PC-3 (cell line): ENCODE results near the gene MRPL24. TPM values are rescaled to one million over a fixed set of nuclear protein-coding genes. Genes with fewer than 3 reads are reported as not detected.

ENCODE experiments used
- ATAC-seq: fragments of 200-7000 bp; cut with Tn5 transposase; 2 replicates; pipeline ENCODE4 v1.9.1; 2020; ENCODE audit warnings: mild to moderate bottlenecking, moderate library complexity
- BruUV-seq: library from RNA; stranded (reverse); fragments of 400-500 nt; replicated peaks from 2 replicates; lab custom pipeline; 2021; lab: Mats Ljungman, UMichigan
- CTCF ChIA-PET: fragments of 300-600 bp; sonication (Branson Sonifier 250); formaldehyde crosslinking; loops from one replicate; lab custom pipeline; 2022; ENCODE audit warnings: antibody characterized with exemption; lab: Charles Lee
- POLR2A ChIA-PET: fragments of 300-600 bp; sonication (Branson Sonifier 250); formaldehyde crosslinking; loops from one replicate; lab custom pipeline; 2022; ENCODE audit warnings: antibody characterized with exemption; ENCODE audit not compliant: unreplicated experiment; lab: Charles Lee
- DNase-seq: peaks from one replicate; pipeline ENCODE4 v3.0.0-alpha.2; 2015
- H2AFZ ChIP-seq: fragments of 300-600 bp; sonication (generic); 2 replicates; pipeline ENCODE4 v1.6.0; 2016; ENCODE audit warnings: antibody characterized with exemption, low read length
- H3F3A ChIP-seq: fragments of 300-600 bp; sonication (generic); one replicate; pipeline ENCODE4 v1.6.0; 2017; ENCODE audit warnings: antibody characterized with exemption, low read length, control low read depth, mild to moderate bottlenecking; ENCODE audit not compliant: unreplicated experiment
- H3K27ac ChIP-seq: fragments of 300-600 bp; sonication (generic); 2 replicates; pipeline ENCODE4 v1.5.1; 2016; ENCODE audit warnings: mild to moderate bottlenecking, low read length
- H3K27me3 ChIP-seq: fragments of 300-600 bp; sonication (generic); 2 replicates; pipeline ENCODE4 v1.6.1; 2016; ENCODE audit warnings: low read length, mixed read lengths
- H3K36me3 ChIP-seq: fragments of 300-600 bp; sonication (generic); 2 replicates; pipeline ENCODE4 v1.6.1; 2016; ENCODE audit warnings: low read depth, mixed run types, low read length, mixed read lengths
- H3K4me1 ChIP-seq: fragments of 300-600 bp; sonication (generic); 2 replicates; pipeline ENCODE4 v1.5.1; 2016; ENCODE audit warnings: low read length; ENCODE audit not compliant: insufficient read depth
- H3K4me2 ChIP-seq: fragments of 300-600 bp; sonication (generic); 2 replicates; pipeline ENCODE4 v1.6.0; 2016; ENCODE audit warnings: low read length
- H3K4me3 ChIP-seq: fragments of 300-600 bp; sonication (generic); 2 replicates; pipeline ENCODE4 v1.5.1; 2016; ENCODE audit warnings: mild to moderate bottlenecking, low read length, mixed read lengths
- H3K79me2 ChIP-seq: fragments of 300-600 bp; sonication (generic); 2 replicates; pipeline ENCODE4 v1.6.1; 2017; ENCODE audit warnings: low read length, mixed read lengths
- H3K9ac ChIP-seq: fragments of 300-600 bp; sonication (generic); 2 replicates; pipeline ENCODE4 v1.6.0; 2016; ENCODE audit warnings: mild to moderate bottlenecking, low read length
- H3K9me2 ChIP-seq: fragments of 300-600 bp; sonication (generic); replicated peaks from 2 replicates; pipeline ENCODE4 v1.6.1; 2016; ENCODE audit warnings: mixed run types, low read length, mixed read lengths
- H3K9me3 ChIP-seq: fragments of 300-600 bp; sonication (generic); 2 replicates; pipeline ENCODE4 v1.6.1; 2016; ENCODE audit warnings: low read length, mixed read lengths
- H4K20me1 ChIP-seq: fragments of 300-600 bp; sonication (generic); 2 replicates; pipeline ENCODE4 v1.6.1; 2016; ENCODE audit warnings: low read length, mixed read lengths
- CTCF ChIP-seq: fragments of 300-600 bp; sonication (generic); conservative IDR thresholded peaks from 2 replicates; pipeline ENCODE4 v1.5.1; 2017; ENCODE audit warnings: antibody characterized with exemption, low read depth, mild to moderate bottlenecking, low read length
- EZH2 ChIP-seq: fragments of 300-600 bp; sonication (generic); IDR thresholded peaks from one replicate; pipeline ENCODE4 v1.6.1; 2017; ENCODE audit warnings: antibody characterized with exemption, mild to moderate bottlenecking, low read length; ENCODE audit not compliant: unreplicated experiment
- EZH2phosphoT487 ChIP-seq: fragments of 300-600 bp; sonication (generic); IDR thresholded peaks from 2 replicates; pipeline ENCODE4 v1.6.1; 2018; ENCODE audit warnings: mild to moderate bottlenecking, antibody characterized with exemption, low read length, borderline replicate concordance
- intact Hi-C: fragments of 100-400 bp; cut with micrococcal nuclease; formaldehyde crosslinking; loops from 2 replicates; pipeline ENCODE4 v1.9.0; 2023
- total RNA-seq: library from RNA; depleted of rRNA; stranded (reverse); fragments of >200 nt; gene quantifications from 2 replicates; pipeline ENCODE4 v1.2.3, GENCODE V29; 2014

MRPL24 gene
- total RNA-seq, 1 experiment from 2014 or later, result 275 TPM

- TF ChIP-seq EZH2 (no peak), EZH2phosphoT487 (no peak), CTCF (no peak)
- H3K79me2 ChIP-seq, result peaks cover 94% of the 10 kb centered on the region
- ATAC-seq (peak; percentile 64), DNase-seq (peak; percentile 46)
- no peak overlapping the region for H3K9ac ChIP-seq
- H2AFZ ChIP-seq, result no peak overlapping the region
- H3K9me3 ChIP-seq, result no peaks in the 10 kb centered on the region
- no peak overlapping the region for H3K4me2 ChIP-seq
- H3K4me3 ChIP-seq, result no peak overlapping the region
- no TSS peak for BruUV-seq
- H3K27ac ChIP-seq, result no peak overlapping the region
- peaks cover 29% of the 10 kb centered on the region for H3K36me3 ChIP-seq
- no peaks in the 10 kb centered on the region for H3F3A ChIP-seq
- intact Hi-C loops, result no loop called here
- H3K4me1 ChIP-seq, result peaks cover 10% of the 10 kb centered on the region; the same call in 1 of the 2 replicates
- peaks cover 35% of the 10 kb centered on the region for H4K20me1 ChIP-seq
- CTCF ChIA-PET, result no interaction called here
- no peaks in the 10 kb centered on the region for H3K27me3 ChIP-seq
- POLR2A ChIA-PET, result no interaction called here
- no peaks in the 10 kb centered on the region for H3K9me2 ChIP-seq
Measured at GRCh38 chr1:156775799-156776198, 34.9 kb upstream of the MRPL24 start.

DNA sequence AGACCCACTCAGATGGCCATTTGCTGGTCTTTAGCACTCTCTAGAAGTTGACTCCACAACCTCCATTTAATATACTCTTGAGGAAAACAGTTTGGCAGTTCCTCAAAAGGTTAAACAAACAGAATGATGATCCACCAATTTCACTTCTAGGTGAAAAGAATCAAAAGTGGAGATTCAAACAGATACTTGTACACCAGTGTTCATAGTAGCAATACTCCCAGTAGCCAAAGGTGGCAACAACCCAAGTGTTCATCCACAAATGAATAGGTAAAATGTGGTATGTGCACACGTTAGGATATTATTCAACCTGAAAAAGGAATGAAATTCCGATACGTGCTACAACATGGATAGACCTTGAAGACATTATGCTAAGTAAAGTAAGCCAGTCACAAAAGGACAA lies 32.7 kb upstream of the MRPL24 start:
- intact Hi-C loops, result no loop called here
- H3K27ac ChIP-seq, result no peak overlapping the region
- BruUV-seq, result no TSS peak
- no peak overlapping the region for H2AFZ ChIP-seq
- DNase-seq, result no peak
- H3K4me3 ChIP-seq, result no peak overlapping the region
- no peaks in the 10 kb centered on the region for H3K9me3 ChIP-seq
- no peaks in the 10 kb centered on the region for H3F3A ChIP-seq
- 0 out of 2 replicates have a peak, but pooled peaks have one; percentile 30 for ATAC-seq
- peaks cover 33% of the 10 kb centered on the region for H3K36me3 ChIP-seq
- peaks cover 39% of the 10 kb centered on the region for H4K20me1 ChIP-seq
- POLR2A ChIA-PET, result no interaction called here
- H3K79me2 ChIP-seq, result peaks cover 97% of the 10 kb centered on the region
- no peak overlapping the region for H3K9ac ChIP-seq
- no peak overlapping the region for H3K4me2 ChIP-seq
- CTCF ChIA-PET, result no interaction called here
- no peaks in the 10 kb centered on the region for H3K27me3 ChIP-seq
- TF ChIP-seq EZH2 (no peak), CTCF (0 out of 2 replicates have a peak, but pooled peaks have one; percentile 21)
- peaks cover 24% of the 10 kb centered on the region for H3K4me1 ChIP-seq
- no peaks in the 10 kb centered on the region for H3K9me2 ChIP-seq

GRCh38 chr1:156772728-156773497 lies 32.0 kb upstream of the MRPL24 start:
- H2AFZ ChIP-seq, result no peak overlapping the region
- no peak overlapping the region for H3K4me2 ChIP-seq
- H3K9me3 ChIP-seq, result no peaks in the 10 kb centered on the region
- ATAC-seq (no peak), DNase-seq (no peak)
- BruUV-seq, result no TSS peak
- H3K9me2 ChIP-seq, result no peaks in the 10 kb centered on the region
- H3K27ac ChIP-seq, result no peak overlapping the region
- intact Hi-C loops, result no loop called here
- no peak overlapping the region for H3K4me3 ChIP-seq
- no peak overlapping the region for H3K9ac ChIP-seq
- TF ChIP-seq EZH2, result no peak
- TF ChIP-seq CTCF, result no peak
- no peaks in the 10 kb centered on the region for H3F3A ChIP-seq
- no peaks in the 10 kb centered on the region for H3K27me3 ChIP-seq
- ChIA-PET CTCF (interaction anchor here (0.9 kb wide), 1 partner anchor 47 kb away, joined by 4 read pairs; no protein-coding TSS in a partner anchor), POLR2A (no interaction called here)
- peaks cover 39% of the 10 kb centered on the region for H4K20me1 ChIP-seq
- H3K4me1 ChIP-seq, result peaks cover 24% of the 10 kb centered on the region
- peaks cover 97% of the 10 kb centered on the region for H3K79me2 ChIP-seq
- peaks cover 29% of the 10 kb centered on the region for H3K36me3 ChIP-seq
